HG02678 (cell line): Measurements from ENCODE around the gene CACNA1B.

ENCODE experiments used
- ATAC-seq: cut with Tn5 transposase; IDR thresholded peaks from one replicate; pipeline ENCODE4 v1.9.1; 2021; ENCODE audit warnings: mild to moderate bottlenecking, moderate library complexity; ENCODE audit not compliant: unreplicated experiment

CACNA1B gene

GRCh38 chr9:137959641-137960411 is 82.2 kb downstream of the CACNA1B start:
- no peak for ATAC-seq

GRCh38 chr9:137960496-137960895 is 82.9 kb downstream of the CACNA1B start:
- ATAC-seq: no peak

GRCh38 chr9:137963525-137963924 is 85.9 kb downstream of the CACNA1B start:
- ATAC-seq: no peak

- no peak for ATAC-seq
Measured at GRCh38 chr9:137965177-137965795, 87.7 kb downstream of the CACNA1B start.

- ATAC-seq: no peak
Measured at GRCh38 chr9:137967280-137967953, 89.8 kb downstream of the CACNA1B start.

- no peak for ATAC-seq
Measured at GRCh38 chr9:137968235-137968634, 90.7 kb downstream of the CACNA1B start.

- no peak for ATAC-seq
Measured at GRCh38 chr9:137969008-137969407, 91.4 kb downstream of the CACNA1B start.

- no peak for ATAC-seq
Measured at GRCh38 chr9:137969685-137970084, 92.1 kb downstream of the CACNA1B start.

- ATAC-seq: no peak
Measured at GRCh38 chr9:137970098-137970497, 92.5 kb downstream of the CACNA1B start.

GRCh38 chr9:137970686-137971476 is 93.3 kb downstream of the CACNA1B start:
- ATAC-seq: no peak

- no peak for ATAC-seq
Measured at GRCh38 chr9:137971477-137972138, 94.0 kb downstream of the CACNA1B start.

GRCh38 chr9:137972355-137972987 is 94.9 kb downstream of the CACNA1B start:
- ATAC-seq: no peak

- no peak for ATAC-seq
Measured at GRCh38 chr9:137972988-137973470, 95.4 kb downstream of the CACNA1B start.

GRCh38 chr9:137973829-137974416 is 96.3 kb downstream of the CACNA1B start:
- no peak for ATAC-seq

- ATAC-seq: no peak
Measured at GRCh38 chr9:137974746-137975526, 97.4 kb downstream of the CACNA1B start.

- ATAC-seq: no peak
Measured at GRCh38 chr9:137975527-137975913, 97.9 kb downstream of the CACNA1B start.

GRCh38 chr9:137975936-137976565 is 98.5 kb downstream of the CACNA1B start:
- no peak for ATAC-seq

GRCh38 chr9:137977571-137978261 is 100.1 kb downstream of the CACNA1B start:
- ATAC-seq: no peak
